PC-9 (cell line): ENCODE results near the gene ERBB4. TPM values are rescaled to one million over a fixed set of nuclear protein-coding genes. Genes with fewer than 3 reads are reported as not detected.

ENCODE experiments used
- BruUV-seq: library from RNA; stranded (reverse); fragments of 400-500 nt; replicated peaks from 2 replicates; lab custom pipeline; 2021; lab: Mats Ljungman, UMichigan
- CTCF ChIA-PET: fragments of 300-600 bp; sonication (Branson Sonifier 250); formaldehyde crosslinking; loops from one replicate; lab custom pipeline; 2022; ENCODE audit warnings: antibody characterized with exemption; lab: Charles Lee
- POLR2A ChIA-PET: fragments of 300-600 bp; sonication (Branson Sonifier 250); formaldehyde crosslinking; loops from one replicate; lab custom pipeline; 2022; ENCODE audit warnings: antibody characterized with exemption; ENCODE audit not compliant: unreplicated experiment; lab: Charles Lee
- DNase-seq, 2 experiments: peaks; one replicate each; pipeline versions ENCODE4 v3.0.0 to v3.0.0-alpha.2; 2015 to 2022; ENCODE audit warnings: mixed read lengths in 1 of 2
- H2AFZ ChIP-seq: fragments of 200-600 bp; sonication (generic); 2 replicates; pipeline ENCODE4 v1.8.1; 2017; ENCODE audit warnings: antibody characterized with exemption
- H3F3A ChIP-seq: fragments of 200-600 bp; sonication (generic); 2 replicates; pipeline ENCODE4 v1.8.1; 2017; ENCODE audit warnings: antibody characterized with exemption, mild to moderate bottlenecking, low read depth; ENCODE audit not compliant: insufficient read depth
- H3K27ac ChIP-seq: fragments of 200-600 bp; sonication (generic); 2 replicates; pipeline ENCODE4 v1.6.1; 2016; ENCODE audit warnings: mixed run types
- H3K27me3 ChIP-seq: fragments of 200-600 bp; sonication (generic); 2 replicates; pipeline ENCODE4 v1.6.1; 2016; ENCODE audit warnings: low read depth, mixed run types; ENCODE audit not compliant: insufficient read depth
- H3K36me3 ChIP-seq: fragments of 200-600 bp; sonication (generic); 2 replicates; pipeline ENCODE4 v1.6.1; 2016; ENCODE audit warnings: low read depth, mixed run types
- H3K4me1 ChIP-seq: fragments of 200-600 bp; sonication (generic); replicated peaks from 2 replicates; pipeline ENCODE4 v1.6.1; 2016; ENCODE audit warnings: mixed run types; ENCODE audit not compliant: insufficient read depth
- H3K4me2 ChIP-seq: fragments of 200-600 bp; sonication (generic); 2 replicates; pipeline ENCODE4 v1.6.1; 2017; ENCODE audit warnings: mixed run types
- H3K4me3 ChIP-seq: fragments of 200-600 bp; sonication (generic); 2 replicates; pipeline ENCODE4 v1.6.1; 2016; ENCODE audit warnings: mixed run types
- H3K79me2 ChIP-seq: fragments of 200-600 bp; sonication (generic); 2 replicates; pipeline ENCODE4 v1.6.1; 2017; ENCODE audit warnings: low read depth, mixed run types
- H3K9me2 ChIP-seq: fragments of 200-600 bp; sonication (generic); 2 replicates; pipeline ENCODE4 v1.8.1; 2017; ENCODE audit warnings: mild to moderate bottlenecking; ENCODE audit not compliant: insufficient read depth
- H3K9me3 ChIP-seq: fragments of 200-600 bp; sonication (generic); 2 replicates; pipeline ENCODE4 v1.8.1; 2016; ENCODE audit warnings: low read depth; ENCODE audit not compliant: insufficient read depth
- H4K20me1 ChIP-seq: fragments of 200-600 bp; sonication (generic); 2 replicates; pipeline ENCODE4 v1.8.1; 2017; ENCODE audit not compliant: insufficient read depth
- CTCF ChIP-seq: fragments of 200-600 bp; sonication (generic); conservative IDR thresholded peaks from 2 replicates; pipeline ENCODE4 v1.6.1; 2017; ENCODE audit warnings: mixed run types, antibody characterized with exemption, mild to moderate bottlenecking, moderate library complexity
- EZH2 ChIP-seq: fragments of 200-600 bp; sonication (generic); IDR thresholded peaks from 2 replicates; pipeline ENCODE4 v1.8.0; 2017; ENCODE audit warnings: antibody characterized with exemption, low read depth
- intact Hi-C: fragments of 100-400 bp; cut with micrococcal nuclease; formaldehyde crosslinking; loops from one replicate; pipeline ENCODE4 v1.10.0; 2022; ENCODE audit not compliant: unreplicated experiment
- total RNA-seq: library from RNA; stranded (reverse); gene quantifications from 2 replicates; pipeline ENCODE4 v1.2.3, GENCODE V29; 2021

ERBB4 gene
- total RNA-seq, 1 experiment from 2014 or later = not detected

DNA sequence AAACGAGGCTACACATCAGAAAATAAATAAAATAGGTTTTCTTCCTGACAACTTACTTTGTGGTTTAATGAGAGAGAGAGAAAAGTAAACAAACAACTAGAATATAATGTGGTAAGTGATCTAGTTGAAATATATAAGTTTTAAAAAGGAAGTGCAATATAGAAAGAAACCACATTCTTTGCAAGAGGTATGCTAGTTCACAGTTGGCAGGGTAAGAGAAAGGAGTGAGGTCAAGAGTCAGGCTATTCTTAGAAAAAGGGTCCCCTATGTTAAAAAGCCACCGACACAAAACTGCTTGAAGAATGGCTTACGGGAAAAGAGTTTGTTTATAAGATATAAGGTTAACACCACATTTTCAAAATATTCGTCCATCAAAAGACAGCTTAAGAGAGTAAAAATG lies 462.1 kb downstream of the ERBB4 start:
- H3K27ac ChIP-seq = no peak overlapping the region
- BruUV-seq = no TSS peak

DNA sequence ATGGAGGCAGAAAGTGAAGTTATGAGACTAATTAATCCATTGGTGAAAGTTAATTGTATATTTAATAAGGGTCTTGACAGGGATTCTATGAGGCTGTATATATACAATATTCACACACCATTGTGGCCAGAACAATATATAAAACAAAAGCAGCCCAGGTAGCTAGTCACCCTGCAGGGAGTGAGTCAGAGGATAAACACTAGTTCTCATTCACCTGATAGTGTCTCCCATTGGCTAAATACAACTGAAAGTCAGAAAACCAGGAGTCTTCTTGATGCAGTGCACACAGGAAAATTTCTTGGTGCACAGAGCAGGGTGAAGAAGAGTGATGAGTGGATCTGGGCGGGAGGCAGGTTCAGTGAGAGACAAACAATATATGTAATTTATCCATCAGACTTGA lies 465.2 kb downstream of the ERBB4 start:
- Histone ChIP-seq H3K4me1 (no peaks in the 10 kb centered on the region), H3K9me2 (no peaks in the 10 kb centered on the region), H3K4me3 (no peak overlapping the region), H3K27ac (no peak overlapping the region), H2AFZ (no peak overlapping the region), H3K9me3 (no peaks in the 10 kb centered on the region), H3K36me3 (no peaks in the 10 kb centered on the region), H4K20me1 (no peaks in the 10 kb centered on the region), H3K27me3 (no peaks in the 10 kb centered on the region), H3F3A (no peaks in the 10 kb centered on the region), H3K4me2 (no peak overlapping the region), H3K79me2 (no peaks in the 10 kb centered on the region)
- TF ChIP-seq CTCF (no peak), EZH2 (no peak)
- intact Hi-C loops = no loop called here
- CTCF ChIA-PET = no interaction called here
- BruUV-seq = no TSS peak
- POLR2A ChIA-PET = no interaction called here
- no peak for DNase-seq

More for the DNA sequence above, 462.1 kb downstream of the ERBB4 start:
- no peak for TF ChIP-seq CTCF
- TF ChIP-seq EZH2 = no peak
- Histone ChIP-seq H3K4me3 (no peak overlapping the region), H4K20me1 (no peaks in the 10 kb centered on the region), H3K27me3 (no peaks in the 10 kb centered on the region), H2AFZ (no peak overlapping the region), H3F3A (no peaks in the 10 kb centered on the region), H3K4me2 (no peak overlapping the region), H3K9me3 (no peaks in the 10 kb centered on the region), H3K79me2 (no peaks in the 10 kb centered on the region), H3K4me1 (no peaks in the 10 kb centered on the region), H3K36me3 (no peaks in the 10 kb centered on the region), H3K9me2 (no peaks in the 10 kb centered on the region)
- CTCF ChIA-PET = no interaction called here
- no peak for DNase-seq
- intact Hi-C loops = no loop called here
- POLR2A ChIA-PET = no interaction called here

DNA sequence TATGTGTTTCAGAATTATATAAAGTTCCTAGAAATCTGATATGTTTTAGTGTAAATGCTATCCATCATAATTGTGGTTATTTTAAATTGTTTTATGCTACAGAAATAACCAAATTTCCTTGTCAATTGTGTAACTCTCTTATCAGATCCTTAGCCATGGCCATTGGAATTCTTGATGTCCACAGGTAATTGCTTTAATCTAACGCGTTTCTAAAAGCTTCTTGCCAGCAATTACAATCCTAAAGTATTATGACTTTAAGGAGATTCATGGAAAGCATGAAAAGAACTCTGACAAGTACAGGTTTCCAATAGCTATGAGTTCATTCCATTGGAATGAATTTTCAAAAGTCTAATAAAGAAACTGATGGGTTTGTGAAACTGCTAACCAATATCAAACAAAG lies 472.1 kb downstream of the ERBB4 start:
- H4K20me1 ChIP-seq = no peaks in the 10 kb centered on the region

More for the DNA sequence above, 472.1 kb downstream of the ERBB4 start:
- Histone ChIP-seq H3K27ac (no peak overlapping the region), H3K4me1 (no peaks in the 10 kb centered on the region), H3F3A (no peaks in the 10 kb centered on the region), H3K4me2 (no peak overlapping the region), H3K36me3 (no peaks in the 10 kb centered on the region), H3K79me2 (no peaks in the 10 kb centered on the region), H2AFZ (no peak overlapping the region), H3K4me3 (no peak overlapping the region), H3K9me3 (no peaks in the 10 kb centered on the region), H3K9me2 (no peaks in the 10 kb centered on the region), H3K27me3 (no peaks in the 10 kb centered on the region)
- DNase-seq = no peak
- no TSS peak for BruUV-seq
- no peak for TF ChIP-seq CTCF
- no peak for TF ChIP-seq EZH2
- intact Hi-C loops = no loop called here
- ChIA-PET POLR2A (no interaction called here), CTCF (no interaction called here)
